ENCODE data around the gene PACRG. TPM values are rescaled to one million over a fixed set of nuclear protein-coding genes. Genes with fewer than 3 reads are reported as not detected.

The PACRG gene
- total RNA-seq, 1 donor from 2014 or later = 10.5 TPM

GRCh38 chr6:162713974-162714780, 13.6 kb upstream of the PACRG start:
- DNase-seq = no peak
- no peak for TF ChIP-seq CTCF (IDR thresholded peaks at IDR 0.05; ENCODE audit: borderline replicate concordance)
- Histone ChIP-seq H3K9me3 (replicated peaks) (peaks cover 8% of the 10 kb centered on the region), H3K4me3 (no peak overlapping the region), H3K36me3 (no peaks in the 10 kb centered on the region), H3K27ac (replicated peaks) (no peak overlapping the region), H3K4me1 (peaks cover 6% of the 10 kb centered on the region), H3K27me3 (ENCODE audit: low read depth) (no peaks in the 10 kb centered on the region)
- intact Hi-C loops (cut with micrococcal nuclease) = no loop called here

GRCh38 chr6:162715601-162716000, 12.2 kb upstream of the PACRG start:
- no peak overlapping the region for H3K4me3 ChIP-seq
- peaks cover 13% of the 10 kb centered on the region for H3K4me1 ChIP-seq
- H3K27me3 ChIP-seq (ENCODE audit: low read depth) = no peaks in the 10 kb centered on the region
- no peak overlapping the region for H3K27ac ChIP-seq (replicated peaks)
- no peaks in the 10 kb centered on the region for H3K36me3 ChIP-seq
- H3K9me3 ChIP-seq (replicated peaks) = peaks cover 8% of the 10 kb centered on the region
- no peak for TF ChIP-seq CTCF (IDR thresholded peaks at IDR 0.05; ENCODE audit: borderline replicate concordance)
- no peak for DNase-seq
- intact Hi-C loops (cut with micrococcal nuclease) = no loop called here

GRCh38 chr6:162719528-162719927, 8.2 kb upstream of the PACRG start:
- Histone ChIP-seq H3K27me3 (ENCODE audit: low read depth) (no peaks in the 10 kb centered on the region), H3K4me1 (peaks cover 33% of the 10 kb centered on the region), H3K36me3 (no peaks in the 10 kb centered on the region), H3K9me3 (replicated peaks) (peaks cover 8% of the 10 kb centered on the region), H3K4me3 (no peak overlapping the region), H3K27ac (replicated peaks) (peak overlapping the region; percentile 93)
- TF ChIP-seq CTCF (IDR thresholded peaks at IDR 0.05; ENCODE audit: borderline replicate concordance) = no peak
- DNase-seq = no peak
- intact Hi-C loops (cut with micrococcal nuclease) = no loop called here

GRCh38 chr6:162721404-162721687, 6.4 kb upstream of the PACRG start:
- H3K27ac ChIP-seq (replicated peaks) = peak overlapping the region; percentile 93
- H3K4me3 ChIP-seq = no peak overlapping the region
- H3K4me1 ChIP-seq = peaks cover 45% of the 10 kb centered on the region
- H3K36me3 ChIP-seq = no peaks in the 10 kb centered on the region
- peaks cover 8% of the 10 kb centered on the region for H3K9me3 ChIP-seq (replicated peaks)
- no peak for TF ChIP-seq CTCF (IDR thresholded peaks at IDR 0.05; ENCODE audit: borderline replicate concordance)
- intact Hi-C loops (cut with micrococcal nuclease) = no loop called here
- no peaks in the 10 kb centered on the region for H3K27me3 ChIP-seq (ENCODE audit: low read depth)
- no peak for DNase-seq

GRCh38 chr6:162722226-162722625, 5.5 kb upstream of the PACRG start:
- intact Hi-C loops (cut with micrococcal nuclease) = no loop called here
- TF ChIP-seq CTCF (IDR thresholded peaks at IDR 0.05; ENCODE audit: borderline replicate concordance) = no peak

More at GRCh38 chr6:162722226-162722625, 5.5 kb upstream of the PACRG start:
- Histone ChIP-seq H3K27ac (replicated peaks) (peak overlapping the region; percentile 93), H3K4me1 (peaks cover 54% of the 10 kb centered on the region), H3K4me3 (no peak overlapping the region), H3K9me3 (replicated peaks) (peaks cover 3% of the 10 kb centered on the region), H3K27me3 (ENCODE audit: low read depth) (no peaks in the 10 kb centered on the region), H3K36me3 (no peaks in the 10 kb centered on the region)
- no peak for DNase-seq
